ENCODE data around the gene EPB41L2. TPM values are rescaled to one million over a fixed set of nuclear protein-coding genes. Genes with fewer than 3 reads are reported as not detected.

EPB41L2 gene
- total RNA-seq, 2 donors from 2014 or later = 41.9 to 47.2 TPM

DNA sequence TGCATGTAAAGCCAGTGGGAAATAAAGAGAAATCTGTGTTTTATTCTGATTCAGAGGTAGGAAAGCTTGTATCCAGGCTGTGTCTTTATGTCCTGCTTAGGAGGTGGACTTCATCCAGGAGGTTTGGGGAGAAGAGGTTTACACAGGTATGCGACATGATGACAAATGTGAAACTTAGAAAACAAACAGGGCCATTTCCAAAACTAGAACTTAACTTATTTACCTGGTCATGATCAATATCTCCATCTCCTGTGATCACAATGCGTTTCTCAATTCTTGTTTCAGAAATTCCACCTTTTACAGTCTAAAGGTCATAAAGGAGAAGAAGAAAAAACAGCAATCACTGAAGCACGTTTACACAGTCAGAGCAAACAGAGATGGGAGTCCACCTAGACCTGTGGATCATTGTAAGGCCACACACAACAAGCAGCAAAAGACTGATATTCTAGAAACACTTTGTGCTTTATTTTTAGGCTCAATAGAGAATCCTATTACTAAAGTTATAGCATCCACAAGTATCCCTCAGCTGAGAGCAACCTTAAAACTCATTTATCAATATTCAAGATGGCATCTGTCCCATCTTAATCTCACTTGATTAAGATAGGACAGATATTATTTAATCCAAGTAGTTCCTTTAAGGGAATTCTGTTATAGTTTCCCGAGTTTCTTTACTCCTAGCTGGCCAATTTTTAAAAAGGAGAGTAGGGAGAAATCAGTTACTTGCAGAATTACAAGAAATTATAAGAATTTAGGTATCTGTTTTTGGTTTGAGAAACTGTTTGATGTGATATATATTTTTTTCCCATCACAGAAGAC lies 199.4 kb downstream of the EPB41L2 start:
- no peaks in the 10 kb centered on the region for H3K9me3 ChIP-seq
- H3K27me3 ChIP-seq = no peaks in the 10 kb centered on the region
- peaks cover 7% of the 10 kb centered on the region for H3K36me3 ChIP-seq
- H3K4me3 ChIP-seq = no peak overlapping the region
- DNase-seq (ENCODE audit: low spot score) = no peak
- TF ChIP-seq, protein P1, sequence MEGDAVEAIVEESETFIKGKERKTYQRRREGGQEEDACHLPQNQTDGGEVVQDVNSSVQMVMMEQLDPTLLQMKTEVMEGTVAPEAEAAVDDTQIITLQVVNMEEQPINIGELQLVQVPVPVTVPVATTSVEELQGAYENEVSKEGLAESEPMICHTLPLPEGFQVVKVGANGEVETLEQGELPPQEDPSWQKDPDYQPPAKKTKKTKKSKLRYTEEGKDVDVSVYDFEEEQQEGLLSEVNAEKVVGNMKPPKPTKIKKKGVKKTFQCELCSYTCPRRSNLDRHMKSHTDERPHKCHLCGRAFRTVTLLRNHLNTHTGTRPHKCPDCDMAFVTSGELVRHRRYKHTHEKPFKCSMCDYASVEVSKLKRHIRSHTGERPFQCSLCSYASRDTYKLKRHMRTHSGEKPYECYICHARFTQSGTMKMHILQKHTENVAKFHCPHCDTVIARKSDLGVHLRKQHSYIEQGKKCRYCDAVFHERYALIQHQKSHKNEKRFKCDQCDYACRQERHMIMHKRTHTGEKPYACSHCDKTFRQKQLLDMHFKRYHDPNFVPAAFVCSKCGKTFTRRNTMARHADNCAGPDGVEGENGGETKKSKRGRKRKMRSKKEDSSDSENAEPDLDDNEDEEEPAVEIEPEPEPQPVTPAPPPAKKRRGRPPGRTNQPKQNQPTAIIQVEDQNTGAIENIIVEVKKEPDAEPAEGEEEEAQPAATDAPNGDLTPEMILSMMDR (IDR thresholded peaks at IDR 0.05) = no peak
- H3K27ac ChIP-seq = no peak overlapping the region
- H3K4me1 ChIP-seq = no peaks in the 10 kb centered on the region

DNA sequence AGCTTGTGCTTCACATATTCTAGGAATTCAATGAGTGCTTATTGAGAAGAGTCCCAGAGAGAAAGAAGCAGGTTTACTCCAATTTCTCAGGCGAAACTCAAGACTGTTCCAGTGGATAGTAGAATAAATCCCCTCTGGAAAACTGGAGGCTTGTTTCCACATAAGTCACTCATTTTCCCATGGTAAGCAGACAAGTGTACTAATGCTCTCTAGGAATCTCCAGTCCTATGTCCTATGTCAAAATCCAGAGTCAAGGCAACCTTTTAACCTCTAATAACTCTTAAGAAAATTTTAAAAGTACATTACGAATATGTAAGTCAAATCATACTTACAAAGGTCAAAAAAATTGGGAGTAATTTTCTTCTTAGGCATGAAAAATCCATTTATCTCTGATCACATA lies 200.7 kb downstream of the EPB41L2 start:
- H3K36me3 ChIP-seq = peaks cover 13% of the 10 kb centered on the region

GRCh38 chr6:130859161-130859867 lies 203.7 kb downstream of the EPB41L2 start:
- Histone ChIP-seq H3K9me3 (peaks cover 0 to 4% of the 10 kb centered on the region in 2 donors), H3K27ac (no peak overlapping the region), H3K36me3 (peaks cover 5% of the 10 kb centered on the region), H3K4me1 (no peaks in the 10 kb centered on the region), H3K27me3 (no peaks in the 10 kb centered on the region), H3K4me3 (no peak overlapping the region)
- DNase-seq (ENCODE audit: low spot score) = no peak
- TF ChIP-seq, protein P1 (IDR thresholded peaks at IDR 0.05) = no peak

More for the DNA sequence above, 200.7 kb downstream of the EPB41L2 start:
- no peak overlapping the region for H3K27ac ChIP-seq
- TF ChIP-seq, protein P1 (IDR thresholded peaks at IDR 0.05) = no peak
- H3K9me3 ChIP-seq = no peaks in the 10 kb centered on the region
- no peak overlapping the region for H3K4me3 ChIP-seq
- H3K4me1 ChIP-seq = no peaks in the 10 kb centered on the region
- no peaks in the 10 kb centered on the region for H3K27me3 ChIP-seq
- DNase-seq (ENCODE audit: low spot score) = no peak

GRCh38 chr6:130858498-130859160 lies 204.4 kb downstream of the EPB41L2 start:
- H3K9me3 ChIP-seq = peaks cover 0 to 4% of the 10 kb centered on the region in 2 donors
- H3K4me3 ChIP-seq = no peak overlapping the region
- no peak for DNase-seq (ENCODE audit: low spot score)
- H3K27ac ChIP-seq = no peak overlapping the region
- H3K27me3 ChIP-seq = no peaks in the 10 kb centered on the region
- peaks cover 5% of the 10 kb centered on the region for H3K36me3 ChIP-seq
- TF ChIP-seq, protein P1 (IDR thresholded peaks at IDR 0.05) = no peak
- no peaks in the 10 kb centered on the region for H3K4me1 ChIP-seq

DNA sequence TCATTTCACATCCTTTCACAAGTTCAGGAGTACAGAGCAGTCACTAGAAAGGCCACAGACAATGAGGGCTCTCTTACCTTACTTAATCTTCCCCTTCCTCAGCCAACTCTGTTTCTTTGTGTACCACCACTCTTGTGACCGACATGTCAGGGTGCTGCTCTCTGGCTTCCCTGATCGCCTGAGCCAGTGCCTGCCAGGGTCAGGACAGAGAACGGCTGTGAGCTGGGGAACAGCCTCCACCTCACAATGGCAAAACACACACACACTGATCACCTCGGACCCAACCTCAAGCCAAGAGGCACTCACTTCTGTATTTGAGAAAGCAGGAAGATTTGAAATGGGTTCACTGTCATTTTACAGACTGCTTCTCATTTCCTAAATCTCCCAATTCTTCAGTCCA lies 205.0 kb downstream of the EPB41L2 start:
- peaks cover 5% of the 10 kb centered on the region for H3K36me3 ChIP-seq
- TF ChIP-seq, protein P1 (IDR thresholded peaks at IDR 0.05) = no peak
- no peaks in the 10 kb centered on the region for H3K27me3 ChIP-seq
- no peaks in the 10 kb centered on the region for H3K4me1 ChIP-seq
- H3K4me3 ChIP-seq = no peak overlapping the region
- peaks cover 0 to 4% of the 10 kb centered on the region in 2 donors for H3K9me3 ChIP-seq
- DNase-seq (ENCODE audit: low spot score) = no peak
- H3K27ac ChIP-seq = no peak overlapping the region

Data from right atrium auricular region (tissue), 2 donors.